ENCODE data around the gene KAZN.

The KAZN gene

DNA sequence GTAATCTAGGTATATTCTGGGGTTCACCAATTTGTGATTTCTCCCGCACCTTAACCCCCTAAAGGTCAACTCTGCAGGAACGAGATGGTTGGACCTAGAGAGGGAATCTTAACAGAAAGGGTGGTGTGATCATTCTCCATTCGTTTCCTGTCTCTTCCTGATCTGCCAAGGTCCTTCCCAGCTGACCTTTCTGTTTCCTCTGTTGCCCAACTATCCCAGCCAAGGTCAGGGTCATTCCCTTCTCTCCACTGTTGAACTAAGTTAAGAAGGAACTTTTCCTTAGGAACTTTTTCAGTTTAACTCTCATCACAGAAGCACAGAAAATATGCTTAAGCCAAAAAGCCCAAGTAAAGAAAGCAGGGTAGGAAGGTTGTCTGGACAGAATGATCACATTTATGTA is 49.3 kb downstream of the KAZN start:
- DNase-seq (ENCODE audit: low read depth): no peak

- no peak for DNase-seq (ENCODE audit: low read depth)
These were observed 49.9 kb downstream of the KAZN start for GRCh38 chr1:14648391-14648790.

DNA sequence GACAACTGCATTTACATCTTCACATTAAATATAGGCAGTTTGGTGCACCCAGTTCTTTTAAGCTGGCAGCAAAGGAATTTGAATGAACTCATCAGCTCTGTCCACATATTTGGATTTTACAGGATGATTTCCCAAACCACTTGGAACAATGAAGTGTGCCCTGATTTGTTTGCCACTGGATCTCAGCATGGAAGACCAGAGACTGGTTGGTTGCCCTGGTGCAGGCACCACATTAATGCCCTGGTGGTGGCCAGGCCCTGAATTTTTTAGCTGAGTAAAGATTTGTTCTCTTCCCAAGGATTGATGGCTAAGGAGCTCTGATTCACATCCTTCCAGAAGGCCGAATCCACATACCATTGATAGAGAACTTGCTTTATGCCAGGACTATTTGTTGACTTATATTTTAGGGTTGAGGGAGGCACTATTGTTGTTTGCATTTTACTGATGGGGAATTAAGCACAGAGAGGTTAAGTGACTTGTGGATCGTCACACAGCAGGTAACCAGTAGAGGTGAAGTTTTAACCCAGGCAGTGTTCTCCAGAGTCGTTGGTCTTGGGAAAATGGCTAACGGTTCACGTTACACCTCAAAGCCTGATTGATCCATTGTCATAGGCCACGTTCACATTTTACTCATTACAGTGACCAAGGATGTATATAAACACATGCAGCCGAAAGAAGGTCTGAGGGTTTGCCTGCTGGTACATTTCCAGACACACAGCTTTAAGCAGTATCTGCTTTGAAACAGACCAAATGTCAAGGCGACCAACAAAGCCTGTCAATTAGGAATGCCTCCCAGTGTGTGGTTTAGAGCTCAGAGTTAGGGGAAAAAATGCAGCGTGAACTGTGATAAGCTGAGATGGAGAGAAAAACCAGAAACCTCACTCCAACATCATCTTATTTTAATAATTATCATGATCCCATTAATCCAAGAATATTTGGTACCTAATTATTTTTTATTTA is 50.7 kb downstream of the KAZN start:
- DNase-seq (ENCODE audit: low read depth): no peak

DNA sequence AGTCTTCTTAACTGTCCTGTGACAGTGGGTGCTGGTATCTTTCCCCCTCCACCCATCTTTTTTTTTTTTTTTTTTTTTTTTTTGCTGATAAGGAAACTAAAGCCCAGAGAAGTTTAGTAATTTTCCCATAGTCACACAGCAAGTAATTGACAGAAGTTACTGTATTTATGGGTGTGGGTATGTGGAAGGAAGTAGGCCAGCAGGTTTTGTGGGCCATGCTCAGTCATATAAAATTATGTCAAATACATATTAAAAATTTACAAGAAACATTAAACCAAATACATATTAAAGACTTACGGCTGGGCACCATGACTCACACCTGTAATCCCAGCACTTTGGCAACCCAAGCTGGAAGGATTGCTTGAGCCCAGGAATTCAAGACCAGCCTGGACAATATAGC is 51.5 kb downstream of the KAZN start:
- DNase-seq (ENCODE audit: low read depth): no peak

DNA sequence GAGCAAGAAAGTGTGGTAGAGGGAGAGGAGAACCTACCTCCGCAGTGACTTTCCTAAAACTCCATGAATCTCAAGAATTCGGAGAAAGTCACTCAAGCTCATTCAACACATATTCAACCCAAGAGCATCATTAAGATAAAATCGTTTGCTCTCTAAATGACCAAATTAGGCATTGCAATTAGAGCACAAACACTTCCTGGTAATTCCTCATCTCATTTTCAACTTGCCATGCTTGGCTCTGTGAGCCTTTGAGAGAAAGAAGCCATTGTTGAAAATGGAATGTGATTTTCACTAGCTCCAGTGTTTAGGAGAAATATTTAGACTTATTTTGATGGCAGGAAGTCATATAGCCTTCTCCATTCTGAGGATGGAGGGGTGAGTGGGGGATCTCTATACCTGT is 52.5 kb downstream of the KAZN start:
- no peak for DNase-seq (ENCODE audit: low read depth)

DNA sequence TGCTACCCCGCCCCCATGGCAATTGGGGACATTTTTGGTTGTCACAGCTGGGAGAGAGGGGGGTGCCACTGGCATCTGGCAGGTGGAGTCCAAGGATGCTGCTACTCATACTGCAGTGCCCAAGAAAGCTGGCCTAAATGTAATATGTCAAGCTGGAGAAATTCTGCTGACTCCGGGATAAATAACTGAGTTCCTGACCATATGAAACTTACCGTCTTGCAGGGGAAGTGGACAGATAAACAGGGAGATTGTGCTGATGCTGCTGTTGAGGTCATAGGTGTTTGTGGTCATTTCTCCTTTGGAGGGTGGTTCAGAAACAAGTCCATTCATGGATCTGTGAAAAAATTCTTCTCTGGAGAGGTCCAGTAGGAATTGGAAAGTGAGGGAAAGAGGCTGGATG is 54.4 kb downstream of the KAZN start:
- no peak for DNase-seq (ENCODE audit: low read depth)

- no peak for DNase-seq (ENCODE audit: low read depth)
These were observed 55.0 kb downstream of the KAZN start for GRCh38 chr1:14653461-14653960.

DNA sequence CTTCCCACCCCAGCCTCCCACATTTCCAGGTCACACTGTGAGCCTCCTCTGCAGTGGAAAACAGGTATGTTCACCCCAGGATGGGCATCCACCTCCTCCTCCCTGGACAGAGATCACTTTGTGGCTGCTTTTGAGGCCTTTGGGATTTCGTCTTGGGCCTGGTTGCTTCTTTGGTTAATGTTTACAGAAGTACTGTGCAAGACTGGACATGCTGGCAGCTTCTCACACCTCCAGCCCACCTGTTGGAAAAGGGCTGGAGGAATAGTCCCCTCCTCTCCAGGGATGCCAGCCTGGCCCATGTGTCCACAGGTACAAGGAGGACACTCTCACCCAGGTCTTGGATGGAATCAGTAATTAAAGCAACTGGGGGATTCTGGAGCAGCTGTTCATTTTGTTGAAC is 56.1 kb downstream of the KAZN start:
- DNase-seq (ENCODE audit: low read depth): no peak

DNA sequence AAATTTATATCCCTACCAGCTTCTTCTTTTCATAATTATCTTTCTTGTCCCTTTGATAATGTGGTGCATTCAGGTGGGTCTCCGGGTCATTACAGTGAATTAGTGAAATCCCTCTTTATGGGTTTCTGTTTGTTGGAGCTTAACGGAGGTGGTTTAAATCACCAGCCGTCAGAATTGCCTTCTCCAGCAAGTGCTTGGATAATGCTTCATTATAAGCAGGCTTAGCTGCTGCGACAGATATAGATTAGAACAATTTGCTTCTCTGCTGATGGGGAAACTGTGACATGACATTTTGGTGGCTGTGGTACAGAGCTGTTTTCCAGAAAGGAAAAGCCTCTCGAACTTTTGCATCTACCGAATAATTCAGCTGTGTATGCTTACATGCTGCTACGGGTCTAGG is 56.9 kb downstream of the KAZN start:
- DNase-seq (ENCODE audit: low read depth): no peak

GRCh38 chr1:14656384-14656937 is 58.0 kb downstream of the KAZN start:
- no peak for DNase-seq (ENCODE audit: low read depth)

DNA sequence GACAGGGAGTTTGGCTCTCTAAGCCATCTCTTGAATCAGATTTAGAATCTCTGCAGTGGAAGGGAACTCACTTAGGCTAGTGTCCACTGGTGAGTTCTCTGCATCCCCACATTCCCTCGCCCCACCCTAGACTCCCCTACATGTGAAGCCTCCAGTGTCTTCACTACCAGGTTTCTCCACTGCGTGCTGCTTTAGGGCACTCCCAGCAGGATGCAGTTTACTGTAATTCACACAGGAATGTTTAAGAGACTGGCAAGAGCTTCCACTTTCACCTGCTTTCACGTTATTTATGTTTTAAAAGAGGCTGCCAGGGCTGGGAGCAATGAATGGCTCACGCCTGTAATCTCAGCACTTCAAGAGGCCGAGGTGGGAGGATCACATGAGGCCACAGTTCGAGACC is 60.2 kb downstream of the KAZN start:
- no peak for DNase-seq (ENCODE audit: low read depth)

- DNase-seq (ENCODE audit: low read depth): no peak
These were observed 61.4 kb downstream of the KAZN start for GRCh38 chr1:14659913-14660312.

DNA sequence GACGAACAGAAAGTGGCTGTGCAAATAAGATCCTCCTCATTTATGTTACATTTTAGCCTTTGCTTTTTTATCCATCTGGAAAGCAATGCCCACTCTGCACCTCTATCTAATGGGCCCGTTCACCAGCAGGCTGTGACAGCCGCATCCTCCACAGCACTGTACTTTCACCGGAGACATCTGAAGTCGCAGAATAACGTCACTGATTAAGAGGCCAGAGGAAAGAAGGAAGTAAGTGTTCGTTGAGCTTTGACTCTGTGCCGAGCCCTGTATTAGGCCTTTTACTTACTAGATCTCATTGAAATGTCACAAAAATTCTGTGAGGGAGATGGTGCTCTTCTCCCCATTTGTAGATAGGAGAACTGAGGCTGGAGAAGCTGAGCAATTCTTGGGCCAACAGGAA is 62.3 kb downstream of the KAZN start:
- DNase-seq (ENCODE audit: low read depth): no peak

DNA sequence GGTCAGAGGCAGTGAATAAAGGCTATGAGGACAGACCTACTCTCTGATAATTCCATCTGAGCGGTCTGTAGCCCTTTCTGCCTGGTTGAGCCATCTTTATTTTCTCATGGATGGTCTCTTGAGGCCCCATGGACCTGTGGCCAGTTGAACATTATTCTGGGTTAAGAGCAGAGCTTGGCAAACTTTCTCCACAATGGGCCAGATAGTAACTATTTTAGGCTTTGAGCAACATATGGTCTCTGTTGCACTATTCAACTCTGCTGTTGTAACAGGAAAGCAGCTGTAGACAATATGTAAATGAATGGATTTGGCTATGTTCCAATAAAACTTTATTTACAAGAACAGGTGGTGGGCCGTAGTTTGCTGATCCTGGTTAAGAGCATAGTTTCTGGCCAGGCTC is 62.7 kb downstream of the KAZN start:
- no peak for DNase-seq (ENCODE audit: low read depth)

DNA sequence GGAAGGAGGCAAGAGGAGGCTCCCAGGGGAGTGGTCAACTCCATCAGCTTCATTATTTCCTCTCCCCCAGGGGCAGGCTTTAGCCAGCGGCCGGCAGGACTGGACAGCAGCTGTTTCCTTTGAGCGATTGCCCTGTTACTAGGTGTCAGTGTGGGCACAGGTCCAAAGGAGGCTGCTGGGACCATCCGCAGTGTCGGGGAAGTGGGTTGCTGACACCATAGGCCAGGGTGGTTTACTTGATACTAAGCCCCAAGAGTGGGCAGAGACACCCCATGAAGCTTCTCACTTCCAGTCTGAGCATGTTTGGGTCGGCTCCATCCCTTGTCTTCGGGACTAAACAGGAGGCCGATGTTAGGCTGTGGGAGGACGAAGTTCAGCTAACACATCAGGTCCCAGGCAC is 63.6 kb downstream of the KAZN start:
- DNase-seq (ENCODE audit: low read depth): no peak

- no peak for DNase-seq (ENCODE audit: low read depth)
These were observed 65.3 kb downstream of the KAZN start for GRCh38 chr1:14663773-14664172.

DNA sequence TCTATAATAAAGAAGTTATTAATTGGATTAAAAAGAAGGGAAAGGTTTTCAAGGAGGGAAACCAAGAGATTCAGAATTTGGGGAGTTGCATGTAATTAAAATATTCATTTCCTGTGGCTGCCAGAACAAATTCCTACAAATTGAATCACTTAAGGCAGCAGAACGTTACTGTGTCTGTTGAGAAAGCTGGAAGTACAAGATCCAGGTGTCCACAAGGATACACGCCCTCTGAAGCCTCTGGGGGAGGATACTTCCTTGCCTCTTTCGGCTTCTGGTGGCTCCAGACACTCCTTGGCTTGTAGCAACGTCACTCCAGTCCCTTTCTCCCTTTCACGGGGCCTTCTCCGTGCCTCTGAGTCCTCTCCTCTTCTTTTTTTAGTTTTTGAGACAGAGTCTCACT is 67.9 kb downstream of the KAZN start:
- DNase-seq (ENCODE audit: low read depth): no peak

GRCh38 chr1:14666962-14667650 is 68.6 kb downstream of the KAZN start:
- no peak for DNase-seq (ENCODE audit: low read depth)

DNA sequence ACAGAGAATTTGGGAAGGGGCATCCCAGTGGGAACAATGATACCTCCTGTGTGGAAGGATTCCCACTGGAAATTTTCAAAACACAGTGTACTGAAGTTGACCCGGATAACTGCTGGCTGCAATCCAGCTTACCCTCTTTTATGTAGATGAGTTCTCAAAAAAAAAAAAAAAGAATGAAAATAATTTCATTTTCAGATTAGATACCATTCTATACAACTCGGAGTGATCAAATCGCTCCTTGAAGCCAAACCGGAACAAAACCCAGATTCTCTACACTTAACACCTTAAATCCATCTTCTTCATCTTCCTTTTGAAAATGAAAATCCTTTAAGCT is 69.1 kb downstream of the KAZN start:
- no peak for DNase-seq (ENCODE audit: low read depth)

DNA sequence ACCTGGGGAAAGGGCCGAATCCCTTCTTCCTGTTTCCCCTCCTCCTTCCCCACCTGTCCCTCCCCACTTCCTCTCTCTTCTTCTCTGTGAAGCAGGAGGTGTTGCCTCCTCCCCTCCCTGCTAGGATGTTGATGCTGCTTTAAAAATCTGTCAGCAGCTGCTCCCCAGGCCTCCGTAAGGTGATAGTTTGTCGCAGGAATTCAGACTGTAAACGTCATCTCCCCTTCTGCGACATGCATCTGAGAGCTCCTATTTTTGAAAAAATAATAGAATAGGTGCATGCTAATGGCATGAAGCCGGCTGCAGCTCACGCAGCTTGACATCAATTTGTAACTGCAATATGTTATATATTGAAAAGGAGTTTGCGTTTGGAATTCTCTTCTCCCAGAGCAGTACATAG is 70.1 kb downstream of the KAZN start:
- DNase-seq (ENCODE audit: low read depth): no peak

GRCh38 chr1:14672005-14672404 is 73.5 kb downstream of the KAZN start:
- DNase-seq (ENCODE audit: low read depth): no peak

DNA sequence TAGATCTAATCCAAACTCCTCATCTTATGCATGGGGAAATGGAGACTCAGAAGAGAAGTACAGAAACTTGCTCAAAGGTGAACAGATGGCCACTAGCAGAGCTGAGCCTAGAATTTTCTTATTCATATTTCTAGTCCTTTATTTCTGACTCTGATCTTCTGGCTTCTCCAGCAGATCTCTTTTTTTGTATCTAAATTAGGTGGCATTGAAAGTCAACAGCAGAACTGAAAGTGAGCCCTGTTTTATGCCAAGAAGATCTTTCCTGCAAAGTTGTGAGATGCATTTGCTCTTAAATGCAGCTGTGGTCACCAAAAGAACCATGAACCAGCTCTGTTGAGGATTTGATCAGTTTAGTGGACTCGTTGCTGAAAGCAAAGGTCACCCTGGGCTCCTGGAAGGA is 75.5 kb downstream of the KAZN start:
- no peak for DNase-seq (ENCODE audit: low read depth)

DNA sequence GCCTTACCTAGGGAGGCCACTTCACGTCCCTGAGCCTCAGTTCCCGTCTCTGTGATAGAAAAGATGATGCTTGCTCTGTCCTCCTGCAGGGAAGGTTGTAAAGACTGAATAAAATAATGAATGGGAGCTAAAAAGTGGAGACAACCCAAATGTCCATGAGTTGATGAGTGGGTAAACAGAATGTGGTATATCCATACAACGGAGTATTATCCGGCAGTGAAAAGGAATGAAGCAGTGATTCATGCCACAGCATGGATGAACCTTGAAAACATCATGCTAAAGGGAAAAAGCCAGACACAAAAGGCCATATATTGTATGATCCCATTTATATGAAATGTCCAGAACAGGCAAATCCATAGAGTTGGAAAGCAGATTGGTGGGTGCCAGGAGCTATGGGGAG is 77.9 kb downstream of the KAZN start:
- DNase-seq (ENCODE audit: low read depth): no peak
